Neural cell (in vitro differentiated cells): Measurements from ENCODE around the gene RAET1G.

Source experiments
- RAD21 ChIP-seq: fragments of 450-650 bp; conservative IDR thresholded peaks from 2 replicates; pipeline ENCODE4 v1.6.1; 2014; ENCODE audit warnings: antibody characterized with exemption, mild to moderate bottlenecking, moderate library complexity
- TAF1 ChIP-seq: IDR thresholded peaks from 2 replicates; pipeline ENCODE4 v1.6.1; 2012; ENCODE audit warnings: low read depth
- TF ChIP-seq, protein P1 (sequence below): fragments of 450-650 bp; IDR thresholded peaks from 2 replicates; pipeline ENCODE4 v1.5.1; 2014; ENCODE audit warnings: antibody characterized with exemption, mild to moderate bottlenecking, moderate library complexity; ENCODE audit not compliant: poor library complexity, severe bottlenecking

DNA sequence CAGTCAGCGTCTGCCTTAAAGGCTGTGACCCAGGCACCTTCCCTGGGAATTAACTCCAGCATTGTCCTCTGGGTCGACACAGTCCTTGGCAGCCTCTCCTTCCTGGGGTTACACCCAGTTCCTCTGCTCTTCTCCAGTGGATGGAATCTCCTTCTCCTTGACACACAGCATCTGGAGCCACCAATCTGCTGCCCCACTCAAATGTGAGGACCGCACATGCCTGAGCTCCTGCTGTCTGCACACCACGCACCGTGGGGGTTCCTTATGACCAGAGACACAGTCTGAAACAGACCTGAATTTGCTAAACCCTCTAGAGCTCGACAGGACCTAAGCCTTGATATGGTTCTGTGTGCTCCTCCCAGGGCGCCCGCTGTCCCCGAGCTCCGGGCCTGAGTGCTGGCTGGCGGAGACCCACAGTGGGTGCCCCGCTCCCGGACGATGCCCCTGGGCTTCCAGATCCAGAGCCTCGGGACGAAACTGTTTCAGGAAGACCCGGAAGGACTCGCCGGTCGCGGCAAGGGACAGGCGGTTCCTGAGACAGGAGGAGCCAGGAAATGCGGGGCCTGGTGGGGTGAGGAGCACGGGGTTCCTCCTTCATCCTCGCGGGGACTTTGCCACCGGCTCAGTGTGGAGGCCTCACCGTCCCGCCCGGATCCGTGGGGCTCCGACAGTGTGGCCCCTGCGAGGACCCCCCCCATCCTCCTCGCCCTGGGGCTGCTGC lies 2.5 kb upstream of the RAET1G start:
- no peak for TF ChIP-seq RAD21
- TF ChIP-seq, protein P1, sequence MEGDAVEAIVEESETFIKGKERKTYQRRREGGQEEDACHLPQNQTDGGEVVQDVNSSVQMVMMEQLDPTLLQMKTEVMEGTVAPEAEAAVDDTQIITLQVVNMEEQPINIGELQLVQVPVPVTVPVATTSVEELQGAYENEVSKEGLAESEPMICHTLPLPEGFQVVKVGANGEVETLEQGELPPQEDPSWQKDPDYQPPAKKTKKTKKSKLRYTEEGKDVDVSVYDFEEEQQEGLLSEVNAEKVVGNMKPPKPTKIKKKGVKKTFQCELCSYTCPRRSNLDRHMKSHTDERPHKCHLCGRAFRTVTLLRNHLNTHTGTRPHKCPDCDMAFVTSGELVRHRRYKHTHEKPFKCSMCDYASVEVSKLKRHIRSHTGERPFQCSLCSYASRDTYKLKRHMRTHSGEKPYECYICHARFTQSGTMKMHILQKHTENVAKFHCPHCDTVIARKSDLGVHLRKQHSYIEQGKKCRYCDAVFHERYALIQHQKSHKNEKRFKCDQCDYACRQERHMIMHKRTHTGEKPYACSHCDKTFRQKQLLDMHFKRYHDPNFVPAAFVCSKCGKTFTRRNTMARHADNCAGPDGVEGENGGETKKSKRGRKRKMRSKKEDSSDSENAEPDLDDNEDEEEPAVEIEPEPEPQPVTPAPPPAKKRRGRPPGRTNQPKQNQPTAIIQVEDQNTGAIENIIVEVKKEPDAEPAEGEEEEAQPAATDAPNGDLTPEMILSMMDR, result no peak
- no peak for TF ChIP-seq TAF1
